ENCODE data around the gene HDAC4.

Gene HDAC4

GRCh38 chr2:239201884-239202283, 198.9 kb downstream of the HDAC4 start:
- TF ChIP-seq SCRT1 (tag by site-specific recombination; IDR thresholded peaks at IDR 0.05; ENCODE audit: borderline replicate concordance) (no peak), ZFHX2 (tag by site-specific recombination; conservative IDR thresholded peaks at IDR 0.05) (no peak), ZNF274 (IDR thresholded peaks at IDR 0.05; ENCODE audit: low read length) (no peak), ZNF274 (tag by site-specific recombination; IDR thresholded peaks at IDR 0.05; ENCODE audit: borderline replicate concordance) (no peak), BCL11B (tag by site-specific recombination; IDR thresholded peaks at IDR 0.05; ENCODE audit: low read depth) (no peak), ZNF449 (tag by site-specific recombination; IDR thresholded peaks at IDR 0.05) (no peak), AEBP2 (tag by site-specific recombination; IDR thresholded peaks at IDR 0.05; ENCODE audit: borderline replicate concordance) (no peak), PRDM4 (tag by site-specific recombination; IDR thresholded peaks at IDR 0.05) (no peak), ZNF571 (tag by site-specific recombination; IDR thresholded peaks at IDR 0.05) (no peak)
- peaks cover 0 to 3% of the 10 kb centered on the region in 2 experiments; a peak in 1 of 3 replicates for H3K36me3 ChIP-seq (ENCODE audit: control insufficient read depth in 2 of 2, insufficient read depth in 1 of 2, low read length in 2 of 2)
- ChIA-PET POLR2A (no interaction called here), CTCF (no interaction called here)
- no peaks in the 10 kb centered on the region for H3K9me3 ChIP-seq (ENCODE audit: control insufficient read depth, insufficient read depth, low read depth, low read length)
- H3K27ac ChIP-seq (ENCODE audit: extremely low read depth, low read depth, low read length): no peak overlapping the region
- H3K4me3 ChIP-seq (ENCODE audit: low read depth, low read length): no peak overlapping the region
- H3K4me1 ChIP-seq (ENCODE audit: control insufficient read depth, insufficient read depth, low read length): no peaks in the 10 kb centered on the region

GRCh38 chr2:239201531-239201876, 199.3 kb downstream of the HDAC4 start:
- CTCF ChIA-PET: no interaction called here
- POLR2A ChIA-PET: no interaction called here
- TF ChIP-seq ZBTB6 (tag by site-specific recombination; IDR thresholded peaks at IDR 0.05): no peak
- TF ChIP-seq ZSCAN5A (tag by site-specific recombination; IDR thresholded peaks at IDR 0.05): no peak
- no peak for TF ChIP-seq EGR2 (tag by site-specific recombination; IDR thresholded peaks at IDR 0.05; ENCODE audit: low read depth)
- TF ChIP-seq REPIN1 (tag by site-specific recombination; IDR thresholded peaks at IDR 0.05; ENCODE audit: low read depth): no peak
- no peak for TF ChIP-seq ZNF24 (tag by site-specific recombination; IDR thresholded peaks at IDR 0.05)
- no peak for TF ChIP-seq ZNF140 (tag by site-specific recombination; IDR thresholded peaks at IDR 0.05)
- no peak for TF ChIP-seq ZFP37 (tag by site-specific recombination; IDR thresholded peaks at IDR 0.05)
- TF ChIP-seq ZNF548 (tag by site-specific recombination; IDR thresholded peaks at IDR 0.05): no peak
- TF ChIP-seq ZBTB8A (tag by site-specific recombination; IDR thresholded peaks at IDR 0.05): no peak
- TF ChIP-seq HOXA7 (CRISPR knock-in tag; IDR thresholded peaks at IDR 0.05; ENCODE audit: borderline replicate concordance): no peak
- TF ChIP-seq ZNF155 (tag by site-specific recombination; IDR thresholded peaks at IDR 0.05): no peak
- TF ChIP-seq SP3 (tag by site-specific recombination; IDR thresholded peaks at IDR 0.05): no peak
- TF ChIP-seq ZNF138 (tag by site-specific recombination; IDR thresholded peaks at IDR 0.05; ENCODE audit: borderline replicate concordance): no peak
- no peak for TF ChIP-seq WT1 (tag by site-specific recombination; IDR thresholded peaks at IDR 0.05)
- TF ChIP-seq ZNF341 (tag by site-specific recombination; IDR thresholded peaks at IDR 0.05; ENCODE audit: low read depth): no peak
- TF ChIP-seq ZSCAN4 (tag by site-specific recombination; IDR thresholded peaks at IDR 0.05): no peak
- TF ChIP-seq OSR2 (tag by site-specific recombination; IDR thresholded peaks at IDR 0.05): no peak

More at GRCh38 chr2:239201531-239201876, 199.3 kb downstream of the HDAC4 start:
- Histone ChIP-seq H3K9me3 (ENCODE audit: control insufficient read depth, insufficient read depth, low read depth, low read length) (no peaks in the 10 kb centered on the region), H3K4me1 (ENCODE audit: control insufficient read depth, insufficient read depth, low read length) (no peaks in the 10 kb centered on the region), H3K27ac (ENCODE audit: extremely low read depth, low read depth, low read length) (no peak overlapping the region), H3K4me3 (ENCODE audit: low read depth, low read length) (no peak overlapping the region), H3K36me3 (ENCODE audit: control insufficient read depth in 2 of 2, insufficient read depth in 1 of 2, low read length in 2 of 2) (peaks cover 0 to 3% of the 10 kb centered on the region in 2 experiments; a peak in 1 of 3 replicates)
